NCI-H187 (cell line): ENCODE data around the gene BOLL.
"Not testable (repeated sequence)": the region's sequence is repeated elsewhere in the genome, so short reads cannot be mapped to it uniquely, and the experiment has no call there.

Experiments used
- DNase-seq, 2 experiments: peaks; one replicate each; lab custom pipeline; 2025; lab: John Stamatoyannopoulos, UW

Gene BOLL

GRCh38 chr2:197705912-197706838, 78.9 kb downstream of the BOLL start:
- DNase-seq = no peak

GRCh38 chr2:197705121-197705911, 79.8 kb downstream of the BOLL start, which contains the start of gene MARS2:
TSS of gene MARS2 (plus strand) at chr2:197705369. CDS start at chr2:197705406, 37 bp downstream.
- DNase-seq = peak; percentile 74 to 79

GRCh38 chr2:197704434-197705120, 80.5 kb downstream of the BOLL start:
- no peak for DNase-seq

GRCh38 chr2:197700960-197701359, 84.2 kb downstream of the BOLL start:
- DNase-seq = no peak

- DNase-seq = not testable (repeated sequence)
These were observed 85.4 kb downstream of the BOLL start for GRCh38 chr2:197699724-197700123.

- DNase-seq = not testable (repeated sequence)
These were observed 88.5 kb downstream of the BOLL start for GRCh38 chr2:197696571-197696970.

- not testable (repeated sequence) for DNase-seq
These were observed 89.1 kb downstream of the BOLL start for GRCh38 chr2:197695971-197696370.

GRCh38 chr2:197695206-197695605, 89.9 kb downstream of the BOLL start:
- not testable (repeated sequence) for DNase-seq

- DNase-seq = no peak
These were observed 107.6 kb downstream of the BOLL start for GRCh38 chr2:197677483-197677882.

GRCh38 chr2:197677056-197677455, 108.1 kb downstream of the BOLL start:
- DNase-seq = no peak
